Measurements from ENCODE around the gene U2AF1L4. TPM values are rescaled to one million over a fixed set of nuclear protein-coding genes. Genes with fewer than 3 reads are reported as not detected.

U2AF1L4 gene
- total and polyA plus RNA-seq, 2 of the 4 experiments (the other 2 are of a cell fraction), result 6.1 to 15.0 TPM

DNA sequence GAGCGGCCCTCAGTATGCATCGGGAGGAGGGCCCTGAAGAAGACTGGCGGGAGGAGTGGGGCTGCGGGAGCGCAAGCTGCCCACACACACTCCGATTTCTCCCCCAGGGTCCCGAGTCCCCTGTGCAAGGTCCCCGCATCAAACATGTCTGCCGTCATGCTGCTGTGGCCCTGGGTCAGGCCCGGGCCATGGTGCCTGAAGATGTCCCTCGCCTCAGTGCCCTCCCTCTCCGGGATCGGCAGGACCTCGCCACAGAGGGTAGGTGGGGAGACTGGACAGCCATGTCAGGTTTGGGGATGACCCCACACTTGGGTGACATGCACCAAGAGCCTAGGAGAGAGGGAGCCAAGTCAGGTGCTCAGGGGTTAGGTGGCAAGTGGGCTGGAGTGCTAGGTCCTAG, 22.8 kb downstream of the U2AF1L4 start:
- H3K27ac ChIP-seq (ENCODE audit: insufficient read depth, low read length), result no peak overlapping the region
- in situ Hi-C loops (cut with MboI; ENCODE audit: low sequenced_read_pairs) (no loop called here), dilution Hi-C loops (cut with HindIII; ENCODE audit: low sequenced_read_pairs, unreplicated experiment) (no loop called here), intact Hi-C loops (cut with micrococcal nuclease) (no loop called here)
- no peak overlapping the region for H3K14ac ChIP-seq (replicated peaks; ENCODE audit: low read depth, low read length)
- no peaks in the 10 kb centered on the region; the same call in 1 of the 2 replicates for H3K9me1 ChIP-seq (ENCODE audit: insufficient read depth, low read length)
- H2BK15ac ChIP-seq (ENCODE audit: low read depth, low read length), result no peak overlapping the region
- H4K5ac ChIP-seq (ENCODE audit: low read depth, low read length), result no peak overlapping the region
- no peak overlapping the region for H4K8ac ChIP-seq (ENCODE audit: low read depth in 2 of 2, low read length in 2 of 2)
- no peaks in the 10 kb centered on the region for H3K9me3 ChIP-seq (ENCODE audit: control insufficient read depth, insufficient read depth, low read length)
- H2BK5ac ChIP-seq (ENCODE audit: low read depth, low read length, poor library complexity, severe bottlenecking), result no peak overlapping the region
- ChIA-PET POLR2A (ENCODE audit: unreplicated experiment) (no interaction called here), CTCF (no interaction called here)
- no peak overlapping the region for H4K91ac ChIP-seq (ENCODE audit: insufficient read depth, low read depth, low read length)
- 96% methylated on average over 4 of the region's 14 CpGs; no CpG with 5 or more reads in 1 of the 2 experiments for WGBS, 2 experiments (ENCODE audit: extremely low coverage in 2 of 2, insufficient read length in 1 of 2)
- H3K27me3 ChIP-seq (ENCODE audit: control insufficient read depth, insufficient read depth, low read length), result no peaks in the 10 kb centered on the region
- H2BK120ac ChIP-seq (ENCODE audit: low read depth, low read length), result no peak overlapping the region
- peaks cover 6% of the 10 kb centered on the region for H3K4me1 ChIP-seq (ENCODE audit: control insufficient read depth, insufficient read depth, low read length)
- peaks cover 64% of the 10 kb centered on the region for H3K36me3 ChIP-seq (ENCODE audit: control insufficient read depth, insufficient read depth, low read length)
- ATAC-seq (ENCODE audit: low read depth) (no peak), DNase-seq (no peak)
- no peak overlapping the region for H3K18ac ChIP-seq (ENCODE audit: low read depth, low read length)
- TF ChIP-seq POLR2A (IDR thresholded peaks at IDR 0.05; ENCODE audit: low read depth, low read length), result no peak
- no peak for TF ChIP-seq CHD1 (IDR thresholded peaks at IDR 0.05; ENCODE audit: low read depth, low read length)
- TF ChIP-seq NFE2L2 (IDR thresholded peaks at IDR 0.05; ENCODE audit: low read depth, low read length), result no peak
- no peak for TF ChIP-seq MAFK (IDR thresholded peaks at IDR 0.05; ENCODE audit: low read depth, low read length)
- no peak for TF ChIP-seq FOS (IDR thresholded peaks at IDR 0.05; ENCODE audit: low read depth, low read length)
- no peak for TF ChIP-seq USF2 (IDR thresholded peaks at IDR 0.05; ENCODE audit: low read depth, low read length)
- TF ChIP-seq RAD21 (IDR thresholded peaks at IDR 0.05; ENCODE audit: low read length), result no peak
- TF ChIP-seq, protein P1, sequence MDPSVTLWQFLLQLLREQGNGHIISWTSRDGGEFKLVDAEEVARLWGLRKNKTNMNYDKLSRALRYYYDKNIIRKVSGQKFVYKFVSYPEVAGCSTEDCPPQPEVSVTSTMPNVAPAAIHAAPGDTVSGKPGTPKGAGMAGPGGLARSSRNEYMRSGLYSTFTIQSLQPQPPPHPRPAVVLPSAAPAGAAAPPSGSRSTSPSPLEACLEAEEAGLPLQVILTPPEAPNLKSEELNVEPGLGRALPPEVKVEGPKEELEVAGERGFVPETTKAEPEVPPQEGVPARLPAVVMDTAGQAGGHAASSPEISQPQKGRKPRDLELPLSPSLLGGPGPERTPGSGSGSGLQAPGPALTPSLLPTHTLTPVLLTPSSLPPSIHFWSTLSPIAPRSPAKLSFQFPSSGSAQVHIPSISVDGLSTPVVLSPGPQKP (IDR thresholded peaks at IDR 0.05; ENCODE audit: borderline replicate concordance, low read depth, low read length), result no peak
- no peak for TF ChIP-seq SMC3 (IDR thresholded peaks at IDR 0.05; ENCODE audit: low read depth, low read length)
- TF ChIP-seq CEBPB (IDR thresholded peaks at IDR 0.05; ENCODE audit: low read depth, low read length), result no peak
- no peak for TF ChIP-seq MXI1 (IDR thresholded peaks at IDR 0.05; ENCODE audit: borderline replicate concordance, low read depth, low read length)
- TF ChIP-seq RFX5 (IDR thresholded peaks at IDR 0.05; ENCODE audit: low read depth, low read length), result no peak
- H2AFZ ChIP-seq (replicated peaks; ENCODE audit: low read length, poor library complexity), result no peak overlapping the region
- H2AK5ac ChIP-seq (ENCODE audit: low read depth, low read length), result no peak overlapping the region
- no peak overlapping the region for H3K4ac ChIP-seq (ENCODE audit: low read depth, low read length)
- peaks cover 29% of the 10 kb centered on the region for H4K20me1 ChIP-seq (ENCODE audit: insufficient read depth, low read length)
- no peak overlapping the region for H3K23ac ChIP-seq (ENCODE audit: low read depth, low read length)
- H3K4me3 ChIP-seq (ENCODE audit: insufficient read depth, low read depth, low read length), result no peak overlapping the region
- no peak overlapping the region for H2BK20ac ChIP-seq (ENCODE audit: low read depth, low read length)
- no TSS peak for BruUV-seq (replicated peaks)
- no peak overlapping the region for H3K9ac ChIP-seq (ENCODE audit: low read depth, low read length)
- H2AK9ac ChIP-seq (replicated peaks; ENCODE audit: low read depth, low read length, poor library complexity), result no peak overlapping the region
- H3K4me2 ChIP-seq (ENCODE audit: low read depth, low read length), result no peak overlapping the region
- no peak overlapping the region for H3K56ac ChIP-seq (ENCODE audit: extremely low read depth, insufficient read depth, low read length)
- H3K79me1 ChIP-seq (ENCODE audit: low read depth in 1 of 2, low read length in 2 of 2), result peaks cover 16 to 48% of the 10 kb centered on the region in 2 experiments; a peak in 3 of 4 replicates
